Amniotic epithelial cell (primary cell): ENCODE measurements around the gene SDHA.
"Not testable (repeated sequence)": the region's sequence is repeated elsewhere in the genome, so short reads cannot be mapped to it uniquely, and the experiment has no call there.

ENCODE experiments used
- DNase-seq: peaks from one replicate; pipeline ENCODE4 v3.0.0-alpha.2; 2010; ENCODE audit warnings: low read depth

Gene SDHA

GRCh38 chr5:257148-257547 lies 39.0 kb downstream of the SDHA start:
- DNase-seq: no peak

GRCh38 chr5:263275-263974 lies 45.3 kb downstream of the SDHA start:
- peak; percentile 97 for DNase-seq

GRCh38 chr5:264338-264737 lies 46.2 kb downstream of the SDHA start:
- no peak for DNase-seq

GRCh38 chr5:266311-267026 lies 48.3 kb downstream of the SDHA start:
- peak; percentile 40 for DNase-seq

GRCh38 chr5:267716-268115 lies 49.6 kb downstream of the SDHA start:
- no peak for DNase-seq

- no peak for DNase-seq
Measured at GRCh38 chr5:270340-270739, 52.2 kb downstream of the SDHA start.

GRCh38 chr5:271828-272167 lies 53.7 kb downstream of the SDHA start:
- DNase-seq: not testable (repeated sequence)

GRCh38 chr5:273091-273490 lies 55.0 kb downstream of the SDHA start:
- not testable (repeated sequence) for DNase-seq

- not testable (repeated sequence) for DNase-seq
Measured at GRCh38 chr5:273491-273890, 55.4 kb downstream of the SDHA start.

- DNase-seq: not testable (repeated sequence)
Measured at GRCh38 chr5:274346-274745, 56.2 kb downstream of the SDHA start.

GRCh38 chr5:278646-279045 lies 60.5 kb downstream of the SDHA start:
- DNase-seq: no peak

- DNase-seq: not testable (repeated sequence)
Measured at GRCh38 chr5:279051-279665, 61.0 kb downstream of the SDHA start.

- no peak for DNase-seq
Measured at GRCh38 chr5:285991-286557, 68.0 kb downstream of the SDHA start.

GRCh38 chr5:290200-290599 lies 72.1 kb downstream of the SDHA start:
- DNase-seq: not testable (repeated sequence)

GRCh38 chr5:291345-291744 lies 73.2 kb downstream of the SDHA start:
- not testable (repeated sequence) for DNase-seq

- not testable (repeated sequence) for DNase-seq
Measured at GRCh38 chr5:294788-295187, 76.7 kb downstream of the SDHA start.

GRCh38 chr5:296207-296606 lies 78.1 kb downstream of the SDHA start:
- DNase-seq: not testable (repeated sequence)

- DNase-seq: peak; percentile 98
Measured at GRCh38 chr5:296954-297353, 78.8 kb downstream of the SDHA start.

- not testable (repeated sequence) for DNase-seq
Measured at GRCh38 chr5:297448-297847, 79.3 kb downstream of the SDHA start.

- DNase-seq: peak; percentile 44
Measured at GRCh38 chr5:297991-298736, 80.0 kb downstream of the SDHA start.

- DNase-seq: no peak
Measured at GRCh38 chr5:298737-299125, 80.6 kb downstream of the SDHA start.

- DNase-seq: not testable (repeated sequence)
Measured at GRCh38 chr5:299921-300320, 81.8 kb downstream of the SDHA start.
